Inflammatory macrophage treated with lipopolysaccharide for 1 hour (primary cell): ENCODE measurements around the gene MESD.

Experiments
- DNase-seq, 2 donors: peaks; one replicate each; pipeline ENCODE4 v3.0.0-alpha.2; 2020 to 2022

MESD gene

GRCh38 chr15:81014446-81015093, 25.0 kb upstream of the MESD start:
- DNase-seq: no peak

- no peak for DNase-seq
These were observed 23.8 kb upstream of the MESD start for GRCh38 chr15:81013396-81013929.

- no peak for DNase-seq
These were observed 23.0 kb upstream of the MESD start for GRCh38 chr15:81012588-81012987.

GRCh38 chr15:81011593-81011992, 22.0 kb upstream of the MESD start:
- DNase-seq: no peak

- no peak for DNase-seq
These were observed 20.5 kb upstream of the MESD start for GRCh38 chr15:81010086-81010485.

GRCh38 chr15:81008312-81008711, 18.7 kb upstream of the MESD start:
- DNase-seq: no peak

GRCh38 chr15:81007428-81008064, 17.9 kb upstream of the MESD start:
- no peak for DNase-seq

GRCh38 chr15:81006124-81006523, 16.5 kb upstream of the MESD start:
- no peak for DNase-seq

- no peak for DNase-seq
These were observed 13.4 kb upstream of the MESD start for GRCh38 chr15:81003097-81003350.

GRCh38 chr15:81002331-81003096, 12.9 kb upstream of the MESD start:
- no peak for DNase-seq

- DNase-seq: no peak
These were observed 12.4 kb upstream of the MESD start for GRCh38 chr15:81002009-81002330.

GRCh38 chr15:81001152-81002008, 11.8 kb upstream of the MESD start:
- DNase-seq: peak; percentile 71 to 75

- DNase-seq: peak; percentile 94 to 96
These were observed 11.1 kb upstream of the MESD start, which contains the start of gene TLNRD1 for GRCh38 chr15:81000624-81001151. TLNRD1 (plus strand) TSS chr15:81000923; CDS start chr15:81002272, 1,349 bp downstream.

GRCh38 chr15:81000144-81000623, 10.6 kb upstream of the MESD start:
- peak; percentile 22 to 28 for DNase-seq

- no peak for DNase-seq
These were observed 10.0 kb upstream of the MESD start for GRCh38 chr15:80999623-81000036.

GRCh38 chr15:80998251-80998650, 8.6 kb upstream of the MESD start:
- DNase-seq: no peak

- DNase-seq: no peak
These were observed 8.1 kb upstream of the MESD start for GRCh38 chr15:80997692-80998091.

GRCh38 chr15:80996247-80996646, 6.6 kb upstream of the MESD start:
- DNase-seq: peak; percentile 18 to 49

GRCh38 chr15:80992441-80992840, 2.8 kb upstream of the MESD start:
- no peak for DNase-seq

GRCh38 chr15:80992006-80992405, 2.4 kb upstream of the MESD start:
- peak; percentile 43 to 49 for DNase-seq

GRCh38 chr15:80991421-80991820, 1.8 kb upstream of the MESD start:
- DNase-seq: peak; percentile 66 to 81

- DNase-seq: no peak
These were observed 1.3 kb upstream of the MESD start for GRCh38 chr15:80990955-80991354.

GRCh38 chr15:80989081-80989517, 520 bp downstream of the MESD start:
- DNase-seq: peak; percentile 72 to 78
